ENCODE data around the gene RNF144B.

The RNF144B gene

DNA sequence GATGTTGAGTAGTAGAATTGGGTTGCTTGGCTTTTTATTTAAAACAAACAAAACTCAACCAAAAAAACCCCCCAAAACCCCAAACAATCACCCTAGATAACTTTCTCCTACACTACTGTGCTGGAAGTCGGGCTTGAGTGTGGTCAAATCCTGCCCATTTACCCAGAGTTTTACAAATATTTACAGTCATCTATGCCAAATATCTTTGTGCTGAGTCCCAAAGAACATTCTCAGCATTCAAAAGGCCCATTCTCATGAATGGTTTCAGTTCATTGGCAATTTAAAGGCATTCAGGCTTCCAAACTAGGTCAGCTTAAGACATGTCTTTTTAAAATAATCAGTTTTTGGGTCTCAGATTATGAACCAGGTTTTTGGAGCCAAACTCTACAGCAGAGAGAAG lies 1.8 kb downstream of the RNF144B start:
- no peaks in the 10 kb centered on the region for H3K9me3 ChIP-seq (ENCODE audit: insufficient read depth, low read depth, low read length)
- TF ChIP-seq CTCF (conservative IDR thresholded peaks at IDR 0.05; ENCODE audit: low read length): no peak
- H3K4me1 ChIP-seq (ENCODE audit: insufficient read depth, low read length, poor library complexity, severe bottlenecking): peaks cover 20% of the 10 kb centered on the region
- H3K79me2 ChIP-seq (ENCODE audit: insufficient read depth, low read length): no peaks in the 10 kb centered on the region
- no peaks in the 10 kb centered on the region for H4K20me1 ChIP-seq (ENCODE audit: insufficient read depth, low read length, poor library complexity, severe bottlenecking)
- H2AFZ ChIP-seq (ENCODE audit: low read length): no peak overlapping the region
- no peaks in the 10 kb centered on the region for H3K36me3 ChIP-seq (ENCODE audit: insufficient read depth, low read length)
- H3K4me2 ChIP-seq (ENCODE audit: low read depth, low read length, poor library complexity, severe bottlenecking): peak overlapping the region; percentile 81
- no peaks in the 10 kb centered on the region for H3K27me3 ChIP-seq (ENCODE audit: insufficient read depth, low read length, poor library complexity, severe bottlenecking)
- H3K9ac ChIP-seq (ENCODE audit: low read depth, low read length, poor library complexity, severe bottlenecking): peak overlapping the region; percentile 69
- H3K9me2 ChIP-seq (replicated peaks; ENCODE audit: low read depth, low read length): no peaks in the 10 kb centered on the region
- H3F3A ChIP-seq (ENCODE audit: low read depth): no peaks in the 10 kb centered on the region
- H3K4me3 ChIP-seq (ENCODE audit: low read length, poor library complexity, severe bottlenecking): peak overlapping the region; percentile 91

DNA sequence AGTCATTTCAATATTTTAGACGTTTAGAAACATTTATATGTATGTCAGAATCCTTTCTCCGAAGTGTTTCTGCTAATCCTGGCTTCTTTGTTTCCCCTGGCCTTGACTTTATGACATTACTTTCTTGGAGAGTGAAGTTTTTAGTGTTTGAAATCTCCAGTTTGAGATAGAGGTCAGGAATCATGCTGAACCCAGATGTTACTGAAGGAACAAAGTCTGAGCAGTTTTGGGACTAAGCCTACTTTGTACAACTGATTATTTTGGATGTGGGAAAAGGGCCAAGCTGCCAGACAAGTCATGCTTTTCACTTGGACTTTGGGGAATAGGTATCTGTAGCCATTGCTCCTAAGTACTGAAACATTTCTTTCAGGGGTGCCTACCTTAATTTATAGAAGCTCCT lies 2.3 kb downstream of the RNF144B start:
- Histone ChIP-seq H3K79me2 (ENCODE audit: insufficient read depth, low read length) (no peaks in the 10 kb centered on the region), H3K4me3 (ENCODE audit: low read length, poor library complexity, severe bottlenecking) (peak overlapping the region; percentile 91), H3K9me2 (replicated peaks; ENCODE audit: low read depth, low read length) (no peaks in the 10 kb centered on the region), H2AFZ (ENCODE audit: low read length) (no peak overlapping the region), H3K4me2 (ENCODE audit: low read depth, low read length, poor library complexity, severe bottlenecking) (peak overlapping the region; percentile 81), H3K9me3 (ENCODE audit: insufficient read depth, low read depth, low read length) (no peaks in the 10 kb centered on the region), H3K36me3 (ENCODE audit: insufficient read depth, low read length) (no peaks in the 10 kb centered on the region), H3K4me1 (ENCODE audit: insufficient read depth, low read length, poor library complexity, severe bottlenecking) (peaks cover 20% of the 10 kb centered on the region), H3F3A (ENCODE audit: low read depth) (no peaks in the 10 kb centered on the region), H3K27me3 (ENCODE audit: insufficient read depth, low read length, poor library complexity, severe bottlenecking) (no peaks in the 10 kb centered on the region), H4K20me1 (ENCODE audit: insufficient read depth, low read length, poor library complexity, severe bottlenecking) (no peaks in the 10 kb centered on the region), H3K9ac (ENCODE audit: low read depth, low read length, poor library complexity, severe bottlenecking) (peak overlapping the region; percentile 69)
- no peak for TF ChIP-seq EZH2phosphoT487 (IDR thresholded peaks at IDR 0.05; ENCODE audit: borderline replicate concordance)
- TF ChIP-seq CTCF (conservative IDR thresholded peaks at IDR 0.05; ENCODE audit: low read length): no peak

GRCh38 chr6:18390476-18390875 lies 3.3 kb downstream of the RNF144B start:
- no peak overlapping the region for H3K9ac ChIP-seq (ENCODE audit: low read depth, low read length, poor library complexity, severe bottlenecking)
- H3K36me3 ChIP-seq (ENCODE audit: insufficient read depth, low read length): no peaks in the 10 kb centered on the region
- H3K9me2 ChIP-seq (replicated peaks; ENCODE audit: low read depth, low read length): no peaks in the 10 kb centered on the region
- no peaks in the 10 kb centered on the region for H3K9me3 ChIP-seq (ENCODE audit: insufficient read depth, low read depth, low read length)
- H4K20me1 ChIP-seq (ENCODE audit: insufficient read depth, low read length, poor library complexity, severe bottlenecking): no peaks in the 10 kb centered on the region
- H3K4me2 ChIP-seq (ENCODE audit: low read depth, low read length, poor library complexity, severe bottlenecking): no peak overlapping the region
- no peak for TF ChIP-seq EZH2phosphoT487 (IDR thresholded peaks at IDR 0.05; ENCODE audit: borderline replicate concordance)
- no peak for TF ChIP-seq CTCF (conservative IDR thresholded peaks at IDR 0.05; ENCODE audit: low read length)
- no peak overlapping the region for H3K4me3 ChIP-seq (ENCODE audit: low read length, poor library complexity, severe bottlenecking)
- peaks cover 20% of the 10 kb centered on the region for H3K4me1 ChIP-seq (ENCODE audit: insufficient read depth, low read length, poor library complexity, severe bottlenecking)
- no peaks in the 10 kb centered on the region for H3K27me3 ChIP-seq (ENCODE audit: insufficient read depth, low read length, poor library complexity, severe bottlenecking)
- H3K79me2 ChIP-seq (ENCODE audit: insufficient read depth, low read length): no peaks in the 10 kb centered on the region
- H3F3A ChIP-seq (ENCODE audit: low read depth): no peaks in the 10 kb centered on the region
- no peak overlapping the region for H2AFZ ChIP-seq (ENCODE audit: low read length)

Data from Loucy (cell line).